ENCODE measurements around the gene AOPEP.

AOPEP gene

DNA sequence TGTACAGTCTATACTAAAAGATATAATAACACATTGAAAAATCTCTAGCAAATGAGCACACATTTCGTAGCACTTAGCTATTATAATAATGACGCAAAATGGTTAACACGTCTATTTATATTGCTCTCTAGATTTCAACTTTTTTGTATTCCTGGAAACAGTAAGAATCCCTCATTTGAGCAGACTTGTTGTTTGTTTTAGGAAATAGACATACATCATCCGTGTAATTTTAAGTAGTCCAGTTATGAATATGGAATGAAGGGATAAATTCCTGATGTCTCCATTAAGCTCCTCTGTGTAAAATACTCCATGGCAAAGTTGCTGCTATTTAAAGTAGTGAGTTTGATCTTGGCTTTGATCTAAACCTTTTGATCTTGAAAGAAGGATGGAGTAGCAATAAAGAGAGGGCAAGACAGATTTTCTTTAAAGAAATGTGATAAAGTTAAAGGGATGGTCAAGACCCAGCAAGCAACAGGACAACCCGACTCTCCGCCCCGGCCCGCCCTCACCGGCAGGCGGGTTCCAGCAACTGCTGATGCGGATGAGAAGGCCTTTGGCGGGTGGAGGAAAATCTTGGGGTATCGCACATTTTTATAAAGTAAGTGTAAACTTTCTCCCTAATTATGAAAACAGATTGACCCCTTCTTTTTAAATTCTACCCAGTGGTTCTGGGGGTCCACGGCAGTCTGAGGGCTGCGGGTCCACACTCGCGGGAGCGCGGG lies 277.4 kb downstream of the AOPEP start:
- Mint-ChIP-seq H3K4me3 (peak overlapping the region; percentile 67), H3K4me1 (peaks cover 13% of the 10 kb centered on the region), H3K36me3 (ENCODE audit: insufficient read depth) (peaks cover 3% of the 10 kb centered on the region), H3K27ac (ENCODE audit: low read depth) (no peak overlapping the region), H3K27me3 (peaks cover 47% of the 10 kb centered on the region), H3K9me3 (no peaks in the 10 kb centered on the region)
- no peak for ATAC-seq (replicated peaks; ENCODE audit: extremely low read depth, poor library complexity, severe bottlenecking)
- no peak for DNase-seq (ENCODE audit: low spot score in 2 of 2)

DNA sequence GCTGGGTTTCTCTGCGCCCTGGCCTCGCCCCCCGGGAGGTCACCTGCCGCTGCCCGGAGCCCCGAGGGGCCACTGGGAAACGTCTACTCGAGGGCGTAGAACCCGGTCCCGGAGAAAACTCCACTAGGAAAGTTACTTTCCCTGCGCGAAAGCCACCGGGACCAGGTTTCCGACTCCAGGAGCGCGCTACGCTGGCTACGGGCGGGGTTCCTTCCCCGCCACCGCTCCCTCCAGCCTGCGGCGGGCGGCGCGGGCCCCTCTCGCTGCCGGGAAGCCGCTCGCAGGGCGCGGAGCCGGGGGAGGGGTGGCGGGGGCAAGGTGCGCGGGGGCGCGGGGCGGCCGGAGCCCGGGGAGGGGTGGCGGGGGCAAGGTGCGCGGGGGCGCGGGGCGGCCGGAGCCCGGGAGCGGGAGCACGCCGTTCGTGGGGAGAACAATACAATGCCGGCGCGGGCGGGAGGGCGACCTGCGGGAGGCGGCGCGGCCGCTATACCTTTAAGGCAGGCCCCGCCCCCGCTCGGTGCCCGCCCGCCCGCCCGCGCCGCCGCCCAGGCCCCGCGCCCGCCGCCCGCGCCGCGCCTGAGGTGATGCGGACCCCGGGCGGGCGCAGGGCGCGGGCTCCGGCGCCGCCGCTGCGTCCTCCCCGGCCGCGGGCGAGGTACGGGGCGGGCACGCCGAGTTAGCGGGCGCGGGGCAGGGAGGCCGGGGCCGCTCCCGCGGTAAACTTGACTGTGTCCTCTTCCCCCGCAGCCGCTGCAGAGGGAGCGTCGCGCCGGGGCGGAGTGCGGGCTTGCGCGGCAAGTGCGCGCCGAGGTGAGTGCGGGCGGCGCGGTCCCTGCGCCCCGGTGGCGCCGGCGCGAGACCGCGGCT lies 278.1 kb downstream of the AOPEP start:
- no peaks in the 10 kb centered on the region for H3K9me3 Mint-ChIP-seq
- H3K4me1 Mint-ChIP-seq: peaks cover 13% of the 10 kb centered on the region
- no peak overlapping the region for H3K27ac Mint-ChIP-seq (ENCODE audit: low read depth)
- peak; percentile 56 for ATAC-seq (replicated peaks; ENCODE audit: extremely low read depth, poor library complexity, severe bottlenecking)
- H3K4me3 Mint-ChIP-seq: peak overlapping the region; percentile 67
- H3K27me3 Mint-ChIP-seq: peaks cover 39% of the 10 kb centered on the region
- peaks cover under 1% of the 10 kb centered on the region for H3K36me3 Mint-ChIP-seq (ENCODE audit: insufficient read depth)
- DNase-seq (ENCODE audit: low spot score in 2 of 2): no peak

- no peaks in the 10 kb centered on the region for H3K36me3 Mint-ChIP-seq (ENCODE audit: insufficient read depth)
- peak; percentile 10 for ATAC-seq (replicated peaks; ENCODE audit: extremely low read depth, poor library complexity, severe bottlenecking)
- DNase-seq (ENCODE audit: low spot score in 2 of 2): no peak
- peaks cover 30% of the 10 kb centered on the region for H3K27me3 Mint-ChIP-seq
- H3K9me3 Mint-ChIP-seq: no peaks in the 10 kb centered on the region
- peak overlapping the region; percentile 45 for H3K4me3 Mint-ChIP-seq
- H3K27ac Mint-ChIP-seq (ENCODE audit: low read depth): no peak overlapping the region
- H3K4me1 Mint-ChIP-seq: peaks cover 13% of the 10 kb centered on the region
These were observed 279.0 kb downstream of the AOPEP start for GRCh38 chr9:95005278-95006143.

- Mint-ChIP-seq H3K27ac (ENCODE audit: low read depth) (no peak overlapping the region), H3K9me3 (no peaks in the 10 kb centered on the region), H3K36me3 (ENCODE audit: insufficient read depth) (peaks cover 2% of the 10 kb centered on the region), H3K4me1 (peaks cover 13% of the 10 kb centered on the region), H3K4me3 (no peak overlapping the region), H3K27me3 (peaks cover 18% of the 10 kb centered on the region)
- DNase-seq (ENCODE audit: low spot score in 2 of 2) (no peak), ATAC-seq (replicated peaks; ENCODE audit: extremely low read depth, poor library complexity, severe bottlenecking) (no peak)
These were observed 280.8 kb downstream of the AOPEP start for GRCh38 chr9:95007226-95007869.

GRCh38 chr9:95008151-95008771 lies 281.8 kb downstream of the AOPEP start:
- Mint-ChIP-seq H3K4me3 (no peak overlapping the region), H3K4me1 (peaks cover 5% of the 10 kb centered on the region), H3K27me3 (peaks cover 9% of the 10 kb centered on the region), H3K9me3 (no peaks in the 10 kb centered on the region), H3K27ac (ENCODE audit: low read depth) (no peak overlapping the region), H3K36me3 (ENCODE audit: insufficient read depth) (peaks cover 2% of the 10 kb centered on the region)
- ATAC-seq (replicated peaks; ENCODE audit: extremely low read depth, poor library complexity, severe bottlenecking) (no peak), DNase-seq (ENCODE audit: low spot score in 2 of 2) (no peak)

GRCh38 chr9:95009459-95009858 lies 283.0 kb downstream of the AOPEP start:
- Mint-ChIP-seq H3K9me3 (no peaks in the 10 kb centered on the region), H3K27me3 (no peaks in the 10 kb centered on the region), H3K36me3 (ENCODE audit: insufficient read depth) (peaks cover 2% of the 10 kb centered on the region), H3K4me3 (no peak overlapping the region), H3K4me1 (peaks cover 5% of the 10 kb centered on the region), H3K27ac (ENCODE audit: low read depth) (no peak overlapping the region)
- no peak for DNase-seq (ENCODE audit: low spot score in 2 of 2)
- no peak for ATAC-seq (replicated peaks; ENCODE audit: extremely low read depth, poor library complexity, severe bottlenecking)

- H3K27ac Mint-ChIP-seq (ENCODE audit: low read depth): no peak overlapping the region
- ATAC-seq (replicated peaks; ENCODE audit: extremely low read depth, poor library complexity, severe bottlenecking) (no peak), DNase-seq (ENCODE audit: low spot score in 2 of 2) (no peak)
- H3K4me3 Mint-ChIP-seq: no peak overlapping the region
- no peaks in the 10 kb centered on the region for H3K27me3 Mint-ChIP-seq
- peaks cover 2% of the 10 kb centered on the region for H3K4me1 Mint-ChIP-seq
- peaks cover 2% of the 10 kb centered on the region for H3K36me3 Mint-ChIP-seq (ENCODE audit: insufficient read depth)
- H3K9me3 Mint-ChIP-seq: no peaks in the 10 kb centered on the region
These were observed 283.9 kb downstream of the AOPEP start for GRCh38 chr9:95010431-95010838.

DNA sequence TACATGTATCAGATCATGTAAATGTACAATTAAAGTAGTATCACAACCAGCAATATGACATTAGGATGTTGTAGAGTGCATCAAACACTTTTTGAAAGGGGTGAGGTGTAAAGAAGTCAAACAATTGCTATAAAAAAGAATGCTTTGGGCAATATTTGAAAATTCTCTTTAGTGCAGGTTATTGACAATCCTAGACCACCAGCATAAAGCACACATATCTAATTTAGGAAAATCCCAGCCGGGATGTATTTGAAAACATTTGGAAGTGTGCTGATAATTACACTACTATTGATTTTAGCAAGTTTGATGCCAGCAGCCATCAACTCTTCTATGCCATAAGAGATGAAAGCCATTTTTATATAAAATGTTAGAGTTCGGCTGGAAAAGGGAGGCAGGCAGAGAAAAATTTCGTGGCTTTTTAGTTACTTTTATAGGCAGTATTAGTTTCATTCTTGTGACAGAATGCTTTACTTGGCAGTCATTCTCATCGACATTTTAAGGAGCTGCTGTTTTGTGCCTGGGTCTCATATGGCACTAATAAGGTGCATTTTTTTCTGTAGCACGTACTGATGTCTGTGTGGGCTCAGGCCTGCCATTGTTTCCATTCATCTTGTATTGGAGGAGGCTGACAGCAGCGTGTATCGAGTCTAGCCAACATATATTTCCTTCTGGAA lies 285.7 kb downstream of the AOPEP start:
- DNase-seq (ENCODE audit: low spot score in 2 of 2): no peak
- H3K9me3 Mint-ChIP-seq: no peaks in the 10 kb centered on the region
- no peak for ATAC-seq (replicated peaks; ENCODE audit: extremely low read depth, poor library complexity, severe bottlenecking)
- H3K27ac Mint-ChIP-seq (ENCODE audit: low read depth): no peak overlapping the region
- H3K4me3 Mint-ChIP-seq: no peak overlapping the region
- no peaks in the 10 kb centered on the region for H3K27me3 Mint-ChIP-seq
- H3K4me1 Mint-ChIP-seq: no peaks in the 10 kb centered on the region
- H3K36me3 Mint-ChIP-seq (ENCODE audit: insufficient read depth): peaks cover 2% of the 10 kb centered on the region

DNA sequence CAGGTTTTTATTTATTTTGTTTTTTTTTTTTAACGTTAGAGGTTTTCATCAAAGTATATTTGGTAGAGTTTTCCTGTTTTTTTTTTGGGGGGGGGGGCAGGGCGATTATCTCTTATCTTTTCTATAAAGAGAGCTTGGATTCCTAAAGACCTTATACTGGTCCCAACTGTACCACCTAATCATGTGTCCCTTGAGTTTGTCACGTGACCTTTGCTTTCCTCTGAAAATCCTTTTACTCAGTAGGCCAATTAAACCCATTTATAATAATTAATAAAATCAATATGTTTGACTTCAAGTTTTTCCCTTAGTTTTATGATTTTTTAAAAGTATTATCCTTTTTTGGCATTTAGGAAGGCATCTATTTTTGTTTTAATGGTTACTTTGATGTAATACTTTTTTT lies 286.4 kb downstream of the AOPEP start:
- H3K27me3 Mint-ChIP-seq: no peaks in the 10 kb centered on the region
- H3K27ac Mint-ChIP-seq (ENCODE audit: low read depth): no peak overlapping the region
- H3K4me1 Mint-ChIP-seq: no peaks in the 10 kb centered on the region
- H3K36me3 Mint-ChIP-seq (ENCODE audit: insufficient read depth): peaks cover 2% of the 10 kb centered on the region
- no peak overlapping the region for H3K4me3 Mint-ChIP-seq
- ATAC-seq (replicated peaks; ENCODE audit: extremely low read depth, poor library complexity, severe bottlenecking) (no peak), DNase-seq (ENCODE audit: low spot score in 2 of 2) (no peak)
- no peaks in the 10 kb centered on the region for H3K9me3 Mint-ChIP-seq

GRCh38 chr9:95014917-95015316 lies 288.4 kb downstream of the AOPEP start:
- H3K4me3 Mint-ChIP-seq: no peak overlapping the region
- H3K4me1 Mint-ChIP-seq: no peaks in the 10 kb centered on the region
- no peaks in the 10 kb centered on the region for H3K9me3 Mint-ChIP-seq
- H3K27me3 Mint-ChIP-seq: no peaks in the 10 kb centered on the region
- DNase-seq (ENCODE audit: low spot score in 2 of 2): no peak
- H3K36me3 Mint-ChIP-seq (ENCODE audit: insufficient read depth): peaks cover 2% of the 10 kb centered on the region
- H3K27ac Mint-ChIP-seq (ENCODE audit: low read depth): no peak overlapping the region
- ATAC-seq (replicated peaks; ENCODE audit: extremely low read depth, poor library complexity, severe bottlenecking): no peak

DNA sequence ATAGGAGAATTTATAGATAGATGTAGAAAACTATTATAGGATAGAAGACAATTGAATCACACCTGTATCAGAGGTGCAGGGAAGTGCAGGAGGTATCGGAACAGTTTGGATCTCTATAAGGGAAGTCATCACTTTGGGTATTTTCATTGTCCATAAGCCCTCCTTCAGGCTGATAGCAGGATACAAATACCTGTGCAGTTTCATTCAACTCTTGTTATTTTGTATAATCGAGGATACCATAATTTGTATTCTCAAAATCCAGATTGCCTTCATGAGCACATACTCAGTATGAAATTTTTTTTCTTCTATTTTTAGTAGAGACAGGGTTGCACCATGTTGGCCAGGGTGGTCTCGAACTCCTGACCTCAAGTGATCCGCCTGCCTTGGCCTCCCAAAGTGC lies 289.1 kb downstream of the AOPEP start:
- H3K27ac Mint-ChIP-seq (ENCODE audit: low read depth): no peak overlapping the region
- DNase-seq (ENCODE audit: low spot score in 2 of 2): no peak
- ATAC-seq (replicated peaks; ENCODE audit: extremely low read depth, poor library complexity, severe bottlenecking): no peak
- no peak overlapping the region for H3K4me3 Mint-ChIP-seq
- no peaks in the 10 kb centered on the region for H3K4me1 Mint-ChIP-seq
- H3K27me3 Mint-ChIP-seq: no peaks in the 10 kb centered on the region
- H3K36me3 Mint-ChIP-seq (ENCODE audit: insufficient read depth): peaks cover 2% of the 10 kb centered on the region
- H3K9me3 Mint-ChIP-seq: no peaks in the 10 kb centered on the region

Measured in central memory CD8-positive, alpha-beta T cell (primary cell).